H9 (cell line): ENCODE data around the gene MYDGF. TPM values are rescaled to one million over a fixed set of nuclear protein-coding genes. Genes with fewer than 3 reads are reported as not detected.
A peak's percentile ranks its signal among the peaks of the same experiment; 100 is the strongest.

Source experiments
- DNase-seq: peaks from one replicate; pipeline ENCODE4 v3.0.0-alpha.2; 2017
- H2AFZ ChIP-seq: one replicate; pipeline ENCODE4 v1.6.1; 2013; ENCODE audit warnings: mild to moderate bottlenecking, low read length, control low read depth, moderate library complexity
- H2AK5ac ChIP-seq: 2 replicates; pipeline ENCODE4 v1.6.1; 2013; ENCODE audit warnings: low read length, control low read depth, mixed read lengths; ENCODE audit not compliant: insufficient read length
- H2BK120ac ChIP-seq: one replicate; pipeline ENCODE4 v1.6.1; 2013; ENCODE audit warnings: low read depth, mild to moderate bottlenecking, low read length, control low read depth, inconsistent platforms; ENCODE audit not compliant: poor library complexity, severe bottlenecking
- H2BK12ac ChIP-seq: 2 replicates; pipeline ENCODE4 v1.6.1; 2013; ENCODE audit warnings: low read length, control low read depth, mixed read lengths, low read depth; ENCODE audit not compliant: insufficient read length
- H2BK15ac ChIP-seq: 2 replicates; pipeline ENCODE4 v1.6.1; 2013; ENCODE audit warnings: low read depth, low read length, control low read depth
- H2BK20ac ChIP-seq: one replicate; pipeline ENCODE4 v1.6.1; 2013; ENCODE audit warnings: low read depth, mild to moderate bottlenecking, low read length, control low read depth, inconsistent platforms; ENCODE audit not compliant: poor library complexity, severe bottlenecking
- H2BK5ac ChIP-seq: 2 replicates; pipeline ENCODE4 v1.6.1; 2013; ENCODE audit warnings: low read length, control low read depth, mixed read lengths; ENCODE audit not compliant: insufficient read length
- H3K14ac ChIP-seq: 2 replicates; pipeline ENCODE4 v1.6.1; 2013; ENCODE audit warnings: low read length, control low read depth; ENCODE audit not compliant: insufficient read depth
- H3K18ac ChIP-seq: 2 replicates; pipeline ENCODE4 v1.6.1; 2013; ENCODE audit warnings: low read depth, mild to moderate bottlenecking, mixed read lengths, low read length, control low read depth; ENCODE audit not compliant: insufficient read length
- H3K23ac ChIP-seq: 2 replicates; pipeline ENCODE4 v1.6.1; 2013; ENCODE audit warnings: low read length, control low read depth, mixed read lengths, low read depth; ENCODE audit not compliant: insufficient read length
- H3K23me2 ChIP-seq: 2 replicates; pipeline ENCODE4 v1.6.1; 2013; ENCODE audit warnings: low read depth, mild to moderate bottlenecking, mixed read lengths, low read length, control low read depth; ENCODE audit not compliant: insufficient read length, poor library complexity, severe bottlenecking
- H3K27ac ChIP-seq: 2 replicates; pipeline ENCODE4 v1.5.1; 2013; ENCODE audit warnings: low read length, control low read depth, mixed read lengths, low read depth; ENCODE audit not compliant: insufficient read length
- H3K27me3 ChIP-seq: 2 replicates; pipeline ENCODE4 v1.6.1; 2013; ENCODE audit warnings: low read length, control low read depth, inconsistent platforms; ENCODE audit not compliant: insufficient read depth
- H3K4ac ChIP-seq: 2 replicates; pipeline ENCODE4 v1.6.1; 2013; ENCODE audit warnings: low read depth, mild to moderate bottlenecking, control low read depth, inconsistent platforms, low read length, moderate library complexity
- H3K4me1 ChIP-seq: 2 replicates; pipeline ENCODE4 v1.6.1; 2013; ENCODE audit warnings: low read length, control low read depth, inconsistent platforms; ENCODE audit not compliant: insufficient read depth
- H3K4me2 ChIP-seq: 2 replicates; pipeline ENCODE4 v1.6.1; 2013; ENCODE audit warnings: low read length, control low read depth, mixed read lengths; ENCODE audit not compliant: insufficient read length, insufficient read depth
- H3K56ac ChIP-seq: 2 replicates; pipeline ENCODE4 v1.6.1; 2013; ENCODE audit warnings: low read depth, mild to moderate bottlenecking, mixed read lengths, low read length, control low read depth; ENCODE audit not compliant: insufficient read length
- H3K79me1 ChIP-seq: 2 replicates; pipeline ENCODE4 v1.6.1; 2013; ENCODE audit warnings: low read depth, mild to moderate bottlenecking, moderate library complexity, low read length, control low read depth, inconsistent platforms; ENCODE audit not compliant: insufficient read depth, poor library complexity, severe bottlenecking
- H3K79me2 ChIP-seq: 2 replicates; pipeline ENCODE4 v1.6.1; 2013; ENCODE audit warnings: low read length, control low read depth, inconsistent platforms; ENCODE audit not compliant: insufficient read depth
- H3K9ac ChIP-seq: 2 replicates; pipeline ENCODE4 v1.6.1; 2013; ENCODE audit warnings: low read length, control low read depth, mixed read lengths; ENCODE audit not compliant: insufficient read length; ENCODE audit errors: extremely low read depth
- H3K9me3 ChIP-seq: one replicate; pipeline ENCODE4 v1.6.1; 2013; ENCODE audit warnings: low read depth, low read length, inconsistent platforms; ENCODE audit not compliant: control insufficient read depth
- H3T11ph ChIP-seq: one replicate; pipeline ENCODE4 v1.6.1; 2013; ENCODE audit warnings: mild to moderate bottlenecking, low read length, control low read depth, inconsistent platforms
- H4K20me1 ChIP-seq: one replicate; pipeline ENCODE4 v1.6.1; 2013; ENCODE audit not compliant: control insufficient read depth, insufficient read length, insufficient read depth
- H4K5ac ChIP-seq: 2 replicates; pipeline ENCODE4 v1.6.1; 2013; ENCODE audit warnings: low read depth, mild to moderate bottlenecking, mixed read lengths, low read length, control low read depth; ENCODE audit not compliant: insufficient read length
- H4K8ac ChIP-seq: replicated peaks from 2 replicates; pipeline ENCODE4 v1.6.1; 2013; ENCODE audit warnings: low read length, control low read depth, mixed read lengths, low read depth; ENCODE audit not compliant: insufficient read length
- H4K91ac ChIP-seq: 2 replicates; pipeline ENCODE4 v1.6.1; 2013; ENCODE audit warnings: low read depth, mild to moderate bottlenecking, moderate library complexity, mixed read lengths, low read length, control low read depth; ENCODE audit not compliant: insufficient read length
- H3K27ac Mint-ChIP-seq, 3 experiments: 2 replicates in 2 of 3; 3 replicates in 1 of 3; pipeline ENCODE4 v1.8.0; 2020 to 2021; ENCODE audit warnings: mixed read lengths in 3 of 3, mild to moderate bottlenecking in 1 of 3, moderate library complexity in 1 of 3
- H3K27me3 Mint-ChIP-seq: 2 replicates; pipeline ENCODE4 v1.8.0; 2021; ENCODE audit warnings: low read depth, mild to moderate bottlenecking, moderate library complexity, mixed read lengths
- H3K36me3 Mint-ChIP-seq, 3 experiments: 2 replicates in 2 of 3; 3 replicates in 1 of 3; pipeline ENCODE4 v1.8.0; 2020 to 2021; ENCODE audit warnings: low read depth in 3 of 3, mixed read lengths in 3 of 3; ENCODE audit not compliant: insufficient read depth in 1 of 3
- H3K4me1 Mint-ChIP-seq, 2 experiments: 2 replicates each; pipeline ENCODE4 v1.8.0; 2020; ENCODE audit warnings: mixed read lengths in 2 of 2
- H3K4me3 Mint-ChIP-seq, 2 experiments: 2 replicates in 1 of 2; 3 replicates in 1 of 2; pipeline ENCODE4 v1.8.0; 2020 to 2021; ENCODE audit warnings: mild to moderate bottlenecking in 2 of 2, mixed read lengths in 2 of 2, moderate library complexity in 1 of 2
- H3K9me3 Mint-ChIP-seq, 2 experiments: 2 replicates in 1 of 2; 3 replicates in 1 of 2; pipeline ENCODE4 v1.8.0; 2020; ENCODE audit warnings: mild to moderate bottlenecking in 2 of 2, mixed read lengths in 2 of 2, moderate library complexity in 1 of 2
- CTCF ChIP-seq: fragments of 200-600 bp; sonication (generic); conservative IDR thresholded peaks from 3 replicates; pipeline ENCODE4 v1.8.0; 2021; ENCODE audit warnings: antibody characterized with exemption, mild to moderate bottlenecking
- WGBS: extraction: QIAGEN DNeasy Blood & Tissue Kit; methylation state at CpG from one replicate; pipeline ENCODE4 v1.1.7; 2013; ENCODE audit warnings: missing lambda C conversion rate, low lambda C conversion rate, mixed read lengths; ENCODE audit not compliant: insufficient read length; ENCODE audit errors: extremely low coverage; 5-methylcytosine and 5-hydroxymethylcytosine counted together
- total RNA-seq: library from RNA; stranded (reverse); gene quantifications from 2 replicates; pipeline ENCODE4 v1.2.1, GENCODE V29; 2021

Gene MYDGF
- total RNA-seq, 1 experiment from 2014 or later, result 43.4 TPM

DNA sequence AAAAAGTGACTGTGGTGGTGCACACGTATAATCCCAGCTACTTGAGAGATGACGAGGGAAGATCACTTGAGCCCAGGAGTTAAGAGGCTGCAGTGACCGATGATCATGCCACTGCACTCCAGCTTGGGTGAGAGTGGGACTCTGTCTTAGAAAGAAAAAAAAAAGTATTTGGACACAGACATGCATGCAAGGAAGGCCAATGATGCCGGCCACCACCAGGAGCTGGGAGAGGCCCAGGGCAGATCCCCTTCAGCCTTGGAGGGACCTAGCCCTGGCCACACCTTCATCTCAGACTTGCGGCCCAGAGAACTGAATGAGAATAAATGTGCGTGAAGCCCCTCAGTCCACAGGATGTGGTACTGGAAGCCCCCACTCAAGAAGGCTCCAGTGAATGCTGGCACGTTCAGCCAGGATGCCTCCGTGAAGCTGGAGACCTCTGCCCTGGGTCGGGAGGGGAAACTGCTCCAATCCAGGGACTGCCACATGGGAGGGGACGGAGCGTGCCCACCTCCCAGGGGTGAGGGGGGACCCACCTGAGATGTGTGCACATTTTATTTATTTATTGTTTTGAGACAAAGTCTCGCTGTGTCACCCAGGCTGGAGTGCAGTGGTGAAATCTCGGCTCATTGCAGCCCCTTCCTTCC is 16.2 kb downstream of the MYDGF start:
- no peaks in the 10 kb centered on the region for H3K9me3 ChIP-seq
- no peak overlapping the region for H3K14ac ChIP-seq
- Mint-ChIP-seq H3K4me1 (peaks cover 5 to 6% of the 10 kb centered on the region in 2 experiments; a peak in 3 of 4 replicates), H3K9me3 (no peaks in the 10 kb centered on the region), H3K27me3 (no peaks in the 10 kb centered on the region), H3K4me3 (no peak overlapping the region), H3K27ac (peak overlapping the region in 2 of 3 experiments; percentile 64 to 79; a peak in 3 of 7 replicates), H3K36me3 (peaks cover 5 to 24% (median 13%) of the 10 kb centered on the region in 3 experiments; a peak in 6 of 7 replicates)
- H3K4me2 ChIP-seq, result no peak overlapping the region
- H3K56ac ChIP-seq, result no peak overlapping the region
- no peak overlapping the region for H3K9ac ChIP-seq
- no peak overlapping the region for H3T11ph ChIP-seq
- no peak overlapping the region for H2BK5ac ChIP-seq
- no peak for TF ChIP-seq CTCF
- H3K23me2 ChIP-seq, result no peaks in the 10 kb centered on the region
- H2AK5ac ChIP-seq, result no peak overlapping the region
- no peak overlapping the region for H3K27ac ChIP-seq
- H3K4me1 ChIP-seq, result no peaks in the 10 kb centered on the region
- H2AFZ ChIP-seq, result no peak overlapping the region
- no peak overlapping the region for H3K4ac ChIP-seq
- no peak overlapping the region for H2BK120ac ChIP-seq
- H3K27me3 ChIP-seq, result no peaks in the 10 kb centered on the region
- H3K23ac ChIP-seq, result no peak overlapping the region
- no peak overlapping the region for H2BK15ac ChIP-seq
- no peak overlapping the region for H2BK20ac ChIP-seq
- no CpG with 5 or more reads among the region's 13 CpGs for WGBS
- no peak overlapping the region for H4K8ac ChIP-seq
- no peak overlapping the region for H3K18ac ChIP-seq
- no peak for DNase-seq
- H3K79me2 ChIP-seq, result no peaks in the 10 kb centered on the region
- H2BK12ac ChIP-seq, result no peak overlapping the region
- H3K79me1 ChIP-seq, result no peaks in the 10 kb centered on the region
- no peak overlapping the region for H4K5ac ChIP-seq
- no peak overlapping the region for H4K91ac ChIP-seq
- no peaks in the 10 kb centered on the region for H4K20me1 ChIP-seq
